Hematopoietic multipotent progenitor cell treated with erythropoietin and hydrocortisone succinate and interleukin-3 and kit ligand, for 4 days (in vitro differentiated cells): ENCODE measurements around the gene ZNF438.
"Not testable (repeated sequence)": the region's sequence is repeated elsewhere in the genome, so short reads cannot be mapped to it uniquely, and the experiment has no call there.

Experiments
- DNase-seq: peaks from one replicate; pipeline ENCODE4 v3.0.0-alpha.2; 2015

The ZNF438 gene

GRCh38 chr10:30931094-30931493 lies 100.6 kb downstream of the ZNF438 start:
- DNase-seq: no peak

- no peak for DNase-seq
Observed at GRCh38 chr10:30929901-30930520, 101.7 kb downstream of the ZNF438 start.

GRCh38 chr10:30929311-30929729 lies 102.3 kb downstream of the ZNF438 start:
- peak; percentile 28 for DNase-seq

- no peak for DNase-seq
Observed at GRCh38 chr10:30928742-30929141, 102.9 kb downstream of the ZNF438 start.

GRCh38 chr10:30918651-30919050 lies 113.0 kb downstream of the ZNF438 start:
- no peak for DNase-seq

- DNase-seq: no peak
Observed at GRCh38 chr10:30917789-30918188, 113.9 kb downstream of the ZNF438 start.

GRCh38 chr10:30917067-30917466 lies 114.6 kb downstream of the ZNF438 start:
- no peak for DNase-seq

GRCh38 chr10:30915146-30915545 lies 116.5 kb downstream of the ZNF438 start:
- peak; percentile 34 for DNase-seq

GRCh38 chr10:30911303-30911863 lies 120.3 kb downstream of the ZNF438 start:
- DNase-seq: no peak

- no peak for DNase-seq
Observed at GRCh38 chr10:30903397-30904138, 128.1 kb downstream of the ZNF438 start.

- no peak for DNase-seq
Observed at GRCh38 chr10:30902621-30903396, 128.9 kb downstream of the ZNF438 start.

GRCh38 chr10:30901487-30901886 lies 130.2 kb downstream of the ZNF438 start:
- DNase-seq: not testable (repeated sequence)

GRCh38 chr10:30898964-30899363 lies 132.7 kb downstream of the ZNF438 start:
- no peak for DNase-seq

- DNase-seq: no peak
Observed at GRCh38 chr10:30897547-30897946, 134.1 kb downstream of the ZNF438 start.

- DNase-seq: peak; percentile 55
Observed at GRCh38 chr10:30897048-30897447, 134.6 kb downstream of the ZNF438 start.

- DNase-seq: no peak
Observed at GRCh38 chr10:30894221-30894620, 137.4 kb downstream of the ZNF438 start.

- DNase-seq: no peak
Observed at GRCh38 chr10:30893208-30893607, 138.5 kb downstream of the ZNF438 start.

GRCh38 chr10:30887839-30888238 lies 143.8 kb downstream of the ZNF438 start:
- DNase-seq: no peak

GRCh38 chr10:30885423-30885822 lies 146.2 kb downstream of the ZNF438 start:
- DNase-seq: no peak

- DNase-seq: no peak
Observed at GRCh38 chr10:30883751-30884150, 147.9 kb downstream of the ZNF438 start.

- no peak for DNase-seq
Observed at GRCh38 chr10:30883116-30883515, 148.5 kb downstream of the ZNF438 start.

GRCh38 chr10:30882281-30882680 lies 149.4 kb downstream of the ZNF438 start:
- no peak for DNase-seq

GRCh38 chr10:30878920-30879319 lies 152.7 kb downstream of the ZNF438 start:
- DNase-seq: no peak
